NCI-H748 treated with DMSO at 0.1 percent for 48 hours (cell line): ENCODE measurements around the gene RNASE1.
"Not testable (repeated sequence)": the region's sequence is repeated elsewhere in the genome, so short reads cannot be mapped to it uniquely, and the experiment has no call there.

Experiments used
- DNase-seq: peaks from one replicate; lab custom pipeline; 2025; lab: John Stamatoyannopoulos, UW

Gene RNASE1

DNA sequence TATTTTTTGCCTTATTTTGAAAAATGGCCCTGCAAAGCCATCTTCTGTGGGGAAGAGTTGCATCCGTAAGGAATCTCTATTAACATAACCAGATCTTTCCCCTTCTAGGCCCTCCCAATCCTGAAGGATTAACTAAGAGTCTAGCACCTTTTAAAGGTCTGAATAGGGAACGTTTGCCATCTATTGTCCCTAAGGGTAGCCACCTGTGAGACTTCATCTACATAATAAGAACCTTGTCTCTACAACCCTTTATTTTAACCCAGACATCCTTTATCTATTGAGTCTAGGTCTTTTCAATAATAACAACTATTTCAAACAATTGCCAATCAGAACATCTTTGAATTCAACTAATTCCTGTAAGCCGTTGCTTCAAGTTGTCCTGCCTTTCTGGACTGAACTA is 30.0 kb downstream of the RNASE1 start:
- no peak for DNase-seq

GRCh38 chr14:20769421-20769820 is 33.2 kb downstream of the RNASE1 start:
- no peak for DNase-seq

- DNase-seq, result no peak
These were observed 34.1 kb downstream of the RNASE1 start for GRCh38 chr14:20768593-20768892.

DNA sequence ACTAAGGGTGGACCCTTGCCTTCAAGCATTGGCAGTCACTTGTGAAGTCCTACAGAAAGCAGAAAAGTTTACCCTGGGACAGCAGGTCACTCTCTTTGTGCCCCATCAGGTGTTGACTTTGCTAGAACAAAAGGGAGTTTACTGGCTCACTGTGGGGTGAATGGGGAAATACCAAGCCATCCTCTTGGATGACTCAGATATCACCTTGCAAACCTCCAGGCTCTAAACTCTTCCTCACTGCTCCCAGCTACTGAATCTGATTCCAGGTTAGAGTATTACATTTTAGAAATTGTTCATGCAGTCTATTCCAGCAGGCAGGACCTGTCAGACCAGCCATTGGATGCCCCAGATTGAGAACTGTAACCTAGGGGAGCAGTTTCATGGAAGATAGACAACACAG is 41.7 kb downstream of the RNASE1 start:
- DNase-seq, result no peak

DNA sequence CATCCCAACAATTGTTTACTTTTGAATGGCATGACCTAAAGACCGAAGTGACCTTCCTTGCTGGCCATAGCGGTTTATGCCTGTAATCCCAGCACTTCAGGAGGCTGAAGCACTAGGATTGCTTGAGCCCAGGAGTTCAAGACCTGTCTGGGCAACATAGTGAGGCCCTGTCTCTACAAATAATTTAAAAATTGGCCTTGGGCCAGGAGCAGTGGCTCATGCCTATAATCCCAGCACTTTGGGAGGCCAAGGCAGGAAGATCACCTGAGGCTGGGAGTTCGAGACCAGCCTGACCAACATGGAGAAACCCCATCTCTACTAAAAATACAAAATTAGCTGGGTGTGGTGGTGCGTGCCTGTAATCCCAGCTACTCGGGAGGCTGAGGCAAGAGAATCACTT is 43.2 kb downstream of the RNASE1 start:
- not testable (repeated sequence) for DNase-seq

GRCh38 chr14:20757965-20758364 is 44.7 kb downstream of the RNASE1 start:
- DNase-seq, result no peak

- DNase-seq, result no peak
These were observed 47.6 kb downstream of the RNASE1 start for GRCh38 chr14:20755037-20755436.

- no peak for DNase-seq
These were observed 48.3 kb downstream of the RNASE1 start for GRCh38 chr14:20754308-20754707.

GRCh38 chr14:20751963-20752562 is 50.6 kb downstream of the RNASE1 start:
- DNase-seq, result no peak
